Measurements from ENCODE around the gene CMKLR1.

DNA sequence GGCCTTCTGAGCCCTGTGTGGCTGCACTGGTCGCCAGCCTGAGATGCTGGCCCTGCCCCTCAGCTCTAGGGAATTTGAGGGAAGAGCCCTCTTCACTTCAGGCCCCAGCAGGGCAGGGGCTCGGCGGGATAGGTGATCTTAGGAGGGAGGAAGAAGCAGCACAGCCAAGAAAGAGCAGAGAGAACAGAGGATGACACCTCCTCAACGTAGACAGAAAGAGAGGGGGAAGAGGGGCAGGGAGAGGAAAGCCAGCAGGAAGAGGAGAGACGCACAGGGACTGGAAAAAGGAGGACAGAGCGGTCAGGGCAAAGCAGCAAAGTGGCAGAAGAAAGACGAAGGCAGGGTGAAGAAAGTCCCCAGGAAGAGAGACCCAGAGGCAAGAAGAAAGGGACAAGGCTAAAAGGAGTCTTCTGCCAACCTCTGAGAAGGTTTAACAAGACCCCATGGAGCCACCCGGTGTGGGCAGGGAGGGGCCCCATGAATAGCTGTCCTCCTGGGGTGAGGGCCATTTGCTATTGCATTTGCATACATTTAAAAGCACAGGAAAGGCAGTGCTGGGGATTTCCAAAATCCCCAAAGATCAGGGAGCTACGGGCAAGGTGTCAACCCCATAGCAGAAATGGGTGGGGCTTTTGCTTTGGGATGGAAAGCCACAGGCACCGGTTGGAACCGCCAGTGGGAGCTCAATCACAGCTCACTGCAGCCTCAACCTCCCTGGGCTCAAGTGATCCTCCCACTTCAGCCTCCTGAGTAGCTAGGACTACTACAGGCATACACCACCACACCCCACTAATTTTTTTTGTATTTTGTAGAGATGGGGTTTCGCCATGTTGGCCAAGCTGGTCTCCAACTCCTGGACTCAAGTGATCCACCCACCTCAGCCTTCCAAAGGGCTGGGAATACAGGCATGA lies 22.7 kb downstream of the CMKLR1 start:
- TF ChIP-seq RXRA (IDR thresholded peaks at IDR 0.05; ENCODE audit: borderline replicate concordance, low read depth): no peak
- TF ChIP-seq, protein P1, sequence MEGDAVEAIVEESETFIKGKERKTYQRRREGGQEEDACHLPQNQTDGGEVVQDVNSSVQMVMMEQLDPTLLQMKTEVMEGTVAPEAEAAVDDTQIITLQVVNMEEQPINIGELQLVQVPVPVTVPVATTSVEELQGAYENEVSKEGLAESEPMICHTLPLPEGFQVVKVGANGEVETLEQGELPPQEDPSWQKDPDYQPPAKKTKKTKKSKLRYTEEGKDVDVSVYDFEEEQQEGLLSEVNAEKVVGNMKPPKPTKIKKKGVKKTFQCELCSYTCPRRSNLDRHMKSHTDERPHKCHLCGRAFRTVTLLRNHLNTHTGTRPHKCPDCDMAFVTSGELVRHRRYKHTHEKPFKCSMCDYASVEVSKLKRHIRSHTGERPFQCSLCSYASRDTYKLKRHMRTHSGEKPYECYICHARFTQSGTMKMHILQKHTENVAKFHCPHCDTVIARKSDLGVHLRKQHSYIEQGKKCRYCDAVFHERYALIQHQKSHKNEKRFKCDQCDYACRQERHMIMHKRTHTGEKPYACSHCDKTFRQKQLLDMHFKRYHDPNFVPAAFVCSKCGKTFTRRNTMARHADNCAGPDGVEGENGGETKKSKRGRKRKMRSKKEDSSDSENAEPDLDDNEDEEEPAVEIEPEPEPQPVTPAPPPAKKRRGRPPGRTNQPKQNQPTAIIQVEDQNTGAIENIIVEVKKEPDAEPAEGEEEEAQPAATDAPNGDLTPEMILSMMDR (IDR thresholded peaks at IDR 0.05): no peak
- no peak for TF ChIP-seq TAF1 (IDR thresholded peaks at IDR 0.05; ENCODE audit: borderline replicate concordance, low read depth, low read length)
- TF ChIP-seq CHD2 (IDR thresholded peaks at IDR 0.05; ENCODE audit: low read length, partially characterized antibody): no peak
- TF ChIP-seq, protein P2, sequence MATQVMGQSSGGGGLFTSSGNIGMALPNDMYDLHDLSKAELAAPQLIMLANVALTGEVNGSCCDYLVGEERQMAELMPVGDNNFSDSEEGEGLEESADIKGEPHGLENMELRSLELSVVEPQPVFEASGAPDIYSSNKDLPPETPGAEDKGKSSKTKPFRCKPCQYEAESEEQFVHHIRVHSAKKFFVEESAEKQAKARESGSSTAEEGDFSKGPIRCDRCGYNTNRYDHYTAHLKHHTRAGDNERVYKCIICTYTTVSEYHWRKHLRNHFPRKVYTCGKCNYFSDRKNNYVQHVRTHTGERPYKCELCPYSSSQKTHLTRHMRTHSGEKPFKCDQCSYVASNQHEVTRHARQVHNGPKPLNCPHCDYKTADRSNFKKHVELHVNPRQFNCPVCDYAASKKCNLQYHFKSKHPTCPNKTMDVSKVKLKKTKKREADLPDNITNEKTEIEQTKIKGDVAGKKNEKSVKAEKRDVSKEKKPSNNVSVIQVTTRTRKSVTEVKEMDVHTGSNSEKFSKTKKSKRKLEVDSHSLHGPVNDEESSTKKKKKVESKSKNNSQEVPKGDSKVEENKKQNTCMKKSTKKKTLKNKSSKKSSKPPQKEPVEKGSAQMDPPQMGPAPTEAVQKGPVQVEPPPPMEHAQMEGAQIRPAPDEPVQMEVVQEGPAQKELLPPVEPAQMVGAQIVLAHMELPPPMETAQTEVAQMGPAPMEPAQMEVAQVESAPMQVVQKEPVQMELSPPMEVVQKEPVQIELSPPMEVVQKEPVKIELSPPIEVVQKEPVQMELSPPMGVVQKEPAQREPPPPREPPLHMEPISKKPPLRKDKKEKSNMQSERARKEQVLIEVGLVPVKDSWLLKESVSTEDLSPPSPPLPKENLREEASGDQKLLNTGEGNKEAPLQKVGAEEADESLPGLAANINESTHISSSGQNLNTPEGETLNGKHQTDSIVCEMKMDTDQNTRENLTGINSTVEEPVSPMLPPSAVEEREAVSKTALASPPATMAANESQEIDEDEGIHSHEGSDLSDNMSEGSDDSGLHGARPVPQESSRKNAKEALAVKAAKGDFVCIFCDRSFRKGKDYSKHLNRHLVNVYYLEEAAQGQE (IDR thresholded peaks at IDR 0.05; ENCODE audit: low read depth, low read length): no peak
- TF ChIP-seq, protein P3, sequence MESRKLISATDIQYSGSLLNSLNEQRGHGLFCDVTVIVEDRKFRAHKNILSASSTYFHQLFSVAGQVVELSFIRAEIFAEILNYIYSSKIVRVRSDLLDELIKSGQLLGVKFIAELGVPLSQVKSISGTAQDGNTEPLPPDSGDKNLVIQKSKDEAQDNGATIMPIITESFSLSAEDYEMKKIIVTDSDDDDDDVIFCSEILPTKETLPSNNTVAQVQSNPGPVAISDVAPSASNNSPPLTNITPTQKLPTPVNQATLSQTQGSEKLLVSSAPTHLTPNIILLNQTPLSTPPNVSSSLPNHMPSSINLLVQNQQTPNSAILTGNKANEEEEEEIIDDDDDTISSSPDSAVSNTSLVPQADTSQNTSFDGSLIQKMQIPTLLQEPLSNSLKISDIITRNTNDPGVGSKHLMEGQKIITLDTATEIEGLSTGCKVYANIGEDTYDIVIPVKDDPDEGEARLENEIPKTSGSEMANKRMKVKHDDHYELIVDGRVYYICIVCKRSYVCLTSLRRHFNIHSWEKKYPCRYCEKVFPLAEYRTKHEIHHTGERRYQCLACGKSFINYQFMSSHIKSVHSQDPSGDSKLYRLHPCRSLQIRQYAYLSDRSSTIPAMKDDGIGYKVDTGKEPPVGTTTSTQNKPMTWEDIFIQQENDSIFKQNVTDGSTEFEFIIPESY (IDR thresholded peaks at IDR 0.05; ENCODE audit: borderline replicate concordance, low read depth): no peak
- no peak for TF ChIP-seq EP300 (IDR thresholded peaks at IDR 0.05; ENCODE audit: borderline replicate concordance in 1 of 2, low read depth in 1 of 2, low read length in 1 of 2)

All from SK-N-SH (cell line).